K562 (cell line): ENCODE data around the gene PSD4. TPM values are rescaled to one million over a fixed set of nuclear protein-coding genes. Genes with fewer than 3 reads are reported as not detected.
A peak's percentile ranks its signal among the peaks of the same experiment; 100 is the strongest.

Source experiments
- ARID2 ChIP-seq: fragments of 450-650 bp; IDR thresholded peaks from 2 replicates; pipeline ENCODE4 v1.6.1; 2017; ENCODE audit warnings: antibody characterized with exemption, mild to moderate bottlenecking
- BHLHE40 ChIP-seq: IDR thresholded peaks from 2 replicates; pipeline ENCODE4 v1.6.1; 2011; ENCODE audit warnings: low read length, improper control_type of control experiment
- CBFA2T2 ChIP-seq: fragments of 450-650 bp; conservative IDR thresholded peaks from 2 replicates; pipeline ENCODE4 v1.6.1; 2017; ENCODE audit warnings: mild to moderate bottlenecking
- CBX1 ChIP-seq: sonication (generic); IDR thresholded peaks from 2 replicates; pipeline ENCODE4 v1.6.1; 2016; ENCODE audit warnings: antibody characterized with exemption, low read depth, mild to moderate bottlenecking
- ESRRB ChIP-seq: fragments of 250-450 bp; sonication (Bioruptor Pico); IDR thresholded peaks from 2 replicates; pipeline ENCODE4 v1.5.0; 2020; ENCODE audit warnings: mild to moderate bottlenecking, moderate library complexity, borderline replicate concordance
- HDAC3 ChIP-seq: fragments of 450-650 bp; IDR thresholded peaks from 2 replicates; pipeline ENCODE4 v1.6.1; 2018; ENCODE audit warnings: borderline replicate concordance, mild to moderate bottlenecking, moderate library complexity; ENCODE audit not compliant: partially characterized antibody
- IRF2 ChIP-seq: sonication (generic); formaldehyde crosslinking; IDR thresholded peaks from 2 replicates; pipeline ENCODE4 v1.8.1; 2022; ENCODE audit warnings: mild to moderate bottlenecking, missing genetic modification reagents
- KDM1A ChIP-seq, 2 experiments: fragments of 450-650 bp; IDR thresholded peaks; 2 replicates each; pipeline ENCODE4 v1.6.1; 2016; ENCODE audit warnings: mild to moderate bottlenecking in 2 of 2
- KDM4B ChIP-seq, 2 experiments: fragments of 450-650 bp in 1 of 2; sonication (generic) in 1 of 2; IDR thresholded peaks; 2 replicates each; pipeline ENCODE4 v1.6.1; 2016 to 2017; ENCODE audit warnings: borderline replicate concordance in 2 of 2, antibody characterized with exemption in 1 of 2, low read depth in 1 of 2, mild to moderate bottlenecking in 1 of 2
- KLF1 ChIP-seq: fragments of 450-650 bp; IDR thresholded peaks from 2 replicates; pipeline ENCODE4 v1.6.1; 2016; ENCODE audit warnings: missing genetic modification characterization, missing compliant biosample characterization
- KLF16 ChIP-seq: IDR thresholded peaks from 2 replicates; pipeline ENCODE4 v1.6.1; 2016; ENCODE audit warnings: antibody characterized with exemption
- MEF2D ChIP-seq: conservative IDR thresholded peaks from 2 replicates; pipeline ENCODE4 v1.6.1; 2016; ENCODE audit warnings: low read depth, missing genetic modification characterization, missing compliant biosample characterization
- PHF8 ChIP-seq: fragments of 200-600 bp; sonication (generic); IDR thresholded peaks from 2 replicates; pipeline ENCODE4 v1.6.1; 2012; ENCODE audit warnings: mixed run types, mild to moderate bottlenecking, inconsistent platforms, low read length, moderate library complexity, borderline replicate concordance
- POLR2G ChIP-seq: fragments of 200-400 bp; formaldehyde crosslinking; IDR thresholded peaks from 2 replicates; pipeline ENCODE4 v1.6.1; 2017; ENCODE audit warnings: low read depth, mild to moderate bottlenecking, antibody characterized with exemption, low read length, moderate library complexity
- PRPF4 ChIP-seq: fragments of 200-400 bp; formaldehyde crosslinking; IDR thresholded peaks from one replicate; pipeline ENCODE4 v1.6.1; 2017; ENCODE audit warnings: low read length, low read depth, mild to moderate bottlenecking; ENCODE audit not compliant: insufficient read depth, poor library complexity, severe bottlenecking
- RCOR1 ChIP-seq, 2 experiments: IDR thresholded peaks; 2 replicates each; pipeline ENCODE4 v1.6.1; 2012; ENCODE audit warnings: low read depth in 2 of 2, low read length in 2 of 2, borderline replicate concordance in 1 of 2, improper control_type of control experiment in 1 of 2
- ZNF133 ChIP-seq: fragments of 250-450 bp; sonication (Bioruptor Pico); IDR thresholded peaks from 2 replicates; pipeline ENCODE4 v1.4.0; 2020; ENCODE audit warnings: mild to moderate bottlenecking
- ZNF324 ChIP-seq: fragments of 250-450 bp; sonication (Bioruptor Pico); IDR thresholded peaks from 2 replicates; pipeline ENCODE4 v1.4.0; 2020; ENCODE audit warnings: mild to moderate bottlenecking
- polyA plus RNA-seq, 8 experiments: library from polyadenylated mRNA; depleted of rRNA in 4 of 8; stranded (reverse) in 5 of 8; unstranded in 3 of 8; fragments of >200 nt; fragmentation: Nextera tagmentation in 2 of 8; fragmentation: Illumina TruSeq in 1 of 8; extraction: Ambion mirVana in 2 of 8; extraction: Trizol in 1 of 8; gene quantifications; 2 replicates each; pipeline versions ENCODE4 v1.2.1 to v1.2.3, GENCODE V29; 2011 to 2014; ENCODE audit warnings: inconsistent platforms in 1 of 8, missing spikeins in 1 of 8
- total RNA-seq, 7 experiments: library from RNA; depleted of rRNA in 6 of 7; stranded (reverse); fragments of >200 nt in 6 of 7; fragmentation: Illumina TruSeq in 2 of 7; extraction: Trizol in 2 of 7; gene quantifications; 2 replicates each; pipeline versions ENCODE4 v1.2.1 to v1.2.3, GENCODE V29; 2011 to 2021; ENCODE audit warnings: low replicate concordance in 1 of 7
- TF ChIP-seq, protein P1 (sequence below), 2 experiments: IDR thresholded peaks; 2 replicates each; pipeline ENCODE4 v1.6.1; 2011; ENCODE audit warnings: borderline replicate concordance in 1 of 2, control low read depth in 1 of 2, low read depth in 1 of 2, low read length in 1 of 2, mild to moderate bottlenecking in 1 of 2, mixed read lengths in 1 of 2, moderate library complexity in 1 of 2; ENCODE audit not compliant: insufficient read depth in 1 of 2, insufficient read length in 1 of 2, poor library complexity in 1 of 2, severe bottlenecking in 1 of 2; ENCODE audit errors: extremely low read depth in 1 of 2
- TF ChIP-seq, protein P2 (sequence below): fragments of 450-650 bp; conservative IDR thresholded peaks from 2 replicates; pipeline ENCODE4 v1.6.1; 2016; ENCODE audit warnings: missing genetic modification characterization, low read depth, mild to moderate bottlenecking, control low read depth, missing compliant biosample characterization
- TF ChIP-seq, protein P3 (sequence below): fragments of 250-450 bp; sonication (Bioruptor Pico); IDR thresholded peaks from 2 replicates; pipeline ENCODE4 v1.5.1; 2021; ENCODE audit warnings: mild to moderate bottlenecking
- TF ChIP-seq, protein P4 (sequence below): fragments of 450-650 bp; IDR thresholded peaks from 2 replicates; pipeline ENCODE4 v1.6.1; 2016; ENCODE audit warnings: low read depth, mild to moderate bottlenecking, moderate library complexity

Gene PSD4
- total and polyA plus RNA-seq, 9 of the 15 experiments (the other 6 are each of a cell fraction or from before 2014, with no cell fraction given) = 0.46 to 54.0 (median 20.8) TPM

DNA sequence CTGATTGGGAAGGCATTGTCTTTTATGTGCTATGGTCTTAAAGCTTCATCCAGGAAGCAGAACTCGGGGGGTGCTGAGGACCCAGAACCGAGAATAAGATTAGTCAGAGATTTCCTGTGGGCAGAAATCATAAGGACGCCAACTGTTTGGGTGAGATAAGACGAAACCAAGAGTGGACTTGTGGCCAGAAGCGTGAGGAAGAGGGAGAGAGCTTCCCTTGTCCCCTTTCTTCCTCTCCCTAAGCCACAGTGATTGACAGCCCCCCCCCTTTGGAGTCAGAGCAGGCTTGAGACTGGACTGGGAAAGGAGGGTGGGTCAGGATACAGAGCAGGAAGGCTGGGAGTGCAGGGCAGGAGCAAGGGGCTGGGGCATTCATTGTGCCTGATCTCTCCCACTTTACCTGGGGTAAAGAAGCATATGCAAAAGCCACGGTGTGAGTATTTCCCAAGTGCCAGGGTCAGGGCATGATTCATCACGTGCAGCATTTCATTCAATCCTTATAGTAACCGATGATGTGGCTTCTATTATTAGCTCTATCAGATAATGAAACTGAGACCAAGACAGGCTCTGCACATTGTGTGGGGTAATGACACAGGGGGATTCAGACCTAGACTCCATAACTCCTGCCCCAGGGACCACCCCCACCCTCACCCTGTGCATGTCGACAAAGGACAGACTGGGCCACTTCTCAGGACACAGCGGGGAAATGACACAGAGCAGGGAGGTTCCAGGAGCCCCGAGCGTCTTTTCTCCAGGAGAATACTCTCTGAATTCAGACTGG, 49.4 kb upstream of the PSD4 start (continued):
- TF ChIP-seq, protein P1, sequence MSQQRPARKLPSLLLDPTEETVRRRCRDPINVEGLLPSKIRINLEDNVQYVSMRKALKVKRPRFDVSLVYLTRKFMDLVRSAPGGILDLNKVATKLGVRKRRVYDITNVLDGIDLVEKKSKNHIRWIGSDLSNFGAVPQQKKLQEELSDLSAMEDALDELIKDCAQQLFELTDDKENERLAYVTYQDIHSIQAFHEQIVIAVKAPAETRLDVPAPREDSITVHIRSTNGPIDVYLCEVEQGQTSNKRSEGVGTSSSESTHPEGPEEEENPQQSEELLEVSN (IDR thresholded peaks at IDR 0.05; ENCODE audit: borderline replicate concordance in 1 of 2, extremely low read depth in 1 of 2, insufficient read depth in 1 of 2, insufficient read length in 1 of 2, low read depth in 1 of 2, low read length in 1 of 2, poor library complexity in 1 of 2, severe bottlenecking in 1 of 2) = no peak
- TF ChIP-seq KDM1A (IDR thresholded peaks at IDR 0.05) = peak; percentile 59 to 62; a peak in 2 of 4 replicates
- TF ChIP-seq CBFA2T2 = peak; percentile 42; the same call in 1 of the 2 replicates
- TF ChIP-seq, protein P2, sequence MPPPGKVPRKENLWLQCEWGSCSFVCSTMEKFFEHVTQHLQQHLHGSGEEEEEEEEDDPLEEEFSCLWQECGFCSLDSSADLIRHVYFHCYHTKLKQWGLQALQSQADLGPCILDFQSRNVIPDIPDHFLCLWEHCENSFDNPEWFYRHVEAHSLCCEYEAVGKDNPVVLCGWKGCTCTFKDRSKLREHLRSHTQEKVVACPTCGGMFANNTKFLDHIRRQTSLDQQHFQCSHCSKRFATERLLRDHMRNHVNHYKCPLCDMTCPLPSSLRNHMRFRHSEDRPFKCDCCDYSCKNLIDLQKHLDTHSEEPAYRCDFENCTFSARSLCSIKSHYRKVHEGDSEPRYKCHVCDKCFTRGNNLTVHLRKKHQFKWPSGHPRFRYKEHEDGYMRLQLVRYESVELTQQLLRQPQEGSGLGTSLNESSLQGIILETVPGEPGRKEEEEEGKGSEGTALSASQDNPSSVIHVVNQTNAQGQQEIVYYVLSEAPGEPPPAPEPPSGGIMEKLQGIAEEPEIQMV (tag) = no peak
- TF ChIP-seq RCOR1 (IDR thresholded peaks at IDR 0.05; ENCODE audit: borderline replicate concordance in 1 of 2, low read depth in 2 of 2, low read length in 2 of 2) = peak in 1 of 2 experiments; percentile 79; a peak in 3 of 4 replicates
- TF ChIP-seq PHF8 = no peak
- no peak for TF ChIP-seq ZNF133 (CRISPR knock-in tag)
- no peak for TF ChIP-seq ESRRB (CRISPR knock-in tag)
- TF ChIP-seq KLF1 (tag) = no peak
- TF ChIP-seq POLR2G = no peak
- TF ChIP-seq IRF2 (CRISPR knock-in tag) = no peak
- TF ChIP-seq ZNF324 (CRISPR knock-in tag) = no peak
- no peak for TF ChIP-seq ARID2
- no peak for TF ChIP-seq PRPF4
- no peak for TF ChIP-seq HDAC3
- TF ChIP-seq KDM4B (IDR thresholded peaks at IDR 0.05; ENCODE audit: borderline replicate concordance in 2 of 2, low read depth in 1 of 2) = no peak
- TF ChIP-seq, protein P3, sequence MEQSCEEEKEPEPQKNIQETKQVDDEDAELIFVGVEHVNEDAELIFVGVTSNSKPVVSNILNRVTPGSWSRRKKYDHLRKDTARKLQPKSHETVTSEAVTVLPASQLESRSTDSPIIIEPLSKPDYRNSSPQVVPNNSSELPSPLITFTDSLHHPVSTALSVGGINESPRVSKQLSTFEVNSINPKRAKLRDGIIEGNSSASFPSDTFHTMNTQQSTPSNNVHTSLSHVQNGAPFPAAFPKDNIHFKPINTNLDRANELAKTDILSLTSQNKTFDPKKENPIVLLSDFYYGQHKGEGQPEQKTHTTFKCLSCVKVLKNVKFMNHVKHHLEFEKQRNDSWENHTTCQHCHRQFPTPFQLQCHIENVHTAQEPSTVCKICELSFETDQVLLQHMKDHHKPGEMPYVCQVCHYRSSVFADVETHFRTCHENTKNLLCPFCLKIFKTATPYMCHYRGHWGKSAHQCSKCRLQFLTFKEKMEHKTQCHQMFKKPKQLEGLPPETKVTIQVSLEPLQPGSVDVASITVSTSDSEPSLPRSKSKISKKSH (CRISPR knock-in tag) = no peak
- no peak for TF ChIP-seq MEF2D
- TF ChIP-seq BHLHE40 = peak; percentile 76
- TF ChIP-seq KLF16 = no peak
- no peak for TF ChIP-seq CBX1
- TF ChIP-seq, protein P4, sequence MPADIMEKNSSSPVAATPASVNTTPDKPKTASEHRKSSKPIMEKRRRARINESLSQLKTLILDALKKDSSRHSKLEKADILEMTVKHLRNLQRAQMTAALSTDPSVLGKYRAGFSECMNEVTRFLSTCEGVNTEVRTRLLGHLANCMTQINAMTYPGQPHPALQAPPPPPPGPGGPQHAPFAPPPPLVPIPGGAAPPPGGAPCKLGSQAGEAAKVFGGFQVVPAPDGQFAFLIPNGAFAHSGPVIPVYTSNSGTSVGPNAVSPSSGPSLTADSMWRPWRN = peak; percentile 56; the same call in 1 of the 2 replicates
